ENCODE results near the gene GRIN3B. TPM values are rescaled to one million over a fixed set of nuclear protein-coding genes. Genes with fewer than 3 reads are reported as not detected.

The GRIN3B gene
- total RNA-seq, 2 donors from 2014 or later = not detected

GRCh38 chr19:986083-986482 is 14.1 kb upstream of the GRIN3B start:
- intact Hi-C loops (cut with DNase I, micrococcal nuclease) = loop anchor here in 1 of 2 donors (10.0 kb wide), 1 partner anchor 221 kb away; no protein-coding TSS in a partner anchor
- DNase-seq (no peak), ATAC-seq (no peak)

- intact Hi-C loops (cut with DNase I, micrococcal nuclease) = loop anchor here in 1 of 2 donors (10.0 kb wide), 1 partner anchor 223 kb away; no protein-coding TSS in a partner anchor
- ATAC-seq (no peak), DNase-seq (no peak)
Measured at GRCh38 chr19:988081-988480, 12.1 kb upstream of the GRIN3B start.

GRCh38 chr19:988510-988909 is 11.7 kb upstream of the GRIN3B start:
- no peak for ATAC-seq
- no peak for DNase-seq
- intact Hi-C loops (cut with DNase I, micrococcal nuclease) = loop anchor here in 1 of 2 donors (10.0 kb wide), 1 partner anchor 224 kb away; no protein-coding TSS in a partner anchor

- DNase-seq (no peak), ATAC-seq (no peak)
- intact Hi-C loops (cut with DNase I, micrococcal nuclease) = loop anchor here in 1 of 2 donors (10.0 kb wide), 1 partner anchor 225 kb away; no protein-coding TSS in a partner anchor
Measured at GRCh38 chr19:989381-990081, 10.7 kb upstream of the GRIN3B start.

GRCh38 chr19:990119-990571 is 10.1 kb upstream of the GRIN3B start:
- intact Hi-C loops (cut with DNase I, micrococcal nuclease) = no loop called here
- ATAC-seq (no peak), DNase-seq (no peak)

GRCh38 chr19:990746-991145 is 9.5 kb upstream of the GRIN3B start:
- DNase-seq (no peak), ATAC-seq (no peak)
- intact Hi-C loops (cut with DNase I, micrococcal nuclease) = no loop called here

- peak; percentile 70 for ATAC-seq
- peak; percentile 45 to 56 for DNase-seq
- intact Hi-C loops (cut with DNase I, micrococcal nuclease) = no loop called here
Measured at GRCh38 chr19:991174-991931, 8.9 kb upstream of the GRIN3B start.

GRCh38 chr19:991932-992669 is 8.1 kb upstream of the GRIN3B start:
- ATAC-seq (no peak), DNase-seq (no peak)
- intact Hi-C loops (cut with DNase I, micrococcal nuclease) = no loop called here

- DNase-seq (no peak), ATAC-seq (no peak)
- intact Hi-C loops (cut with DNase I, micrococcal nuclease) = no loop called here
Measured at GRCh38 chr19:992670-993055, 7.6 kb upstream of the GRIN3B start.

- no peak for ATAC-seq
- no peak for DNase-seq
- intact Hi-C loops (cut with DNase I, micrococcal nuclease) = no loop called here
Measured at GRCh38 chr19:993361-993830, 6.8 kb upstream of the GRIN3B start.

- DNase-seq (no peak), ATAC-seq (no peak)
- intact Hi-C loops (cut with DNase I, micrococcal nuclease) = no loop called here
Measured at GRCh38 chr19:993831-994393, 6.3 kb upstream of the GRIN3B start.

GRCh38 chr19:994516-994915 is 5.7 kb upstream of the GRIN3B start:
- no peak for DNase-seq
- intact Hi-C loops (cut with DNase I, micrococcal nuclease) = no loop called here
- ATAC-seq = no peak

- DNase-seq (no peak), ATAC-seq (no peak)
- intact Hi-C loops (cut with DNase I, micrococcal nuclease) = no loop called here
Measured at GRCh38 chr19:995051-995827, 5.0 kb upstream of the GRIN3B start.

GRCh38 chr19:996051-996838 is 4.0 kb upstream of the GRIN3B start:
- ATAC-seq (peak; percentile 28), DNase-seq (peak in 1 of 2 donors; percentile 43)
- intact Hi-C loops (cut with DNase I, micrococcal nuclease) = no loop called here

- no peak for ATAC-seq
- intact Hi-C loops (cut with DNase I, micrococcal nuclease) = no loop called here
- DNase-seq = no peak
Measured at GRCh38 chr19:998064-998463, 2.2 kb upstream of the GRIN3B start.

GRCh38 chr19:999379-999719 is 870 bp upstream of the GRIN3B start:
- DNase-seq (no peak), ATAC-seq (no peak)
- intact Hi-C loops (cut with DNase I, micrococcal nuclease) = no loop called here

Data from left colon (tissue), 2 donors.